Activated naive CD8-positive, alpha-beta T cell treated with anti-CD3 and anti-CD28 coated beads, Interleukin-2, amount 50 U/mL, for 24 hours (primary cell): ENCODE data around the gene ARRDC1.
"Not testable (repeated sequence)": the region's sequence is repeated elsewhere in the genome, so short reads cannot be mapped to it uniquely, and the experiment has no call there.

ENCODE experiments used
- ATAC-seq: fragments of 150-1000 bp; cut with Tn5 transposase; one replicate; pipeline ENCODE4 v1.10.0; 2021
- DNase-seq: peaks from one replicate; pipeline ENCODE4 v3.0.0; 2021
- H3K27ac Mint-ChIP-seq: one replicate; pipeline ENCODE4 v1.8.0; 2021; ENCODE audit warnings: mild to moderate bottlenecking, mixed read lengths
- H3K27me3 Mint-ChIP-seq: one replicate; pipeline ENCODE4 v1.8.0; 2021; ENCODE audit warnings: mixed read lengths
- H3K36me3 Mint-ChIP-seq: one replicate; pipeline ENCODE4 v1.8.0; 2021; ENCODE audit warnings: low read depth, mixed read lengths
- H3K4me1 Mint-ChIP-seq: one replicate; pipeline ENCODE4 v1.8.0; 2021; ENCODE audit warnings: mixed read lengths
- H3K4me3 Mint-ChIP-seq: one replicate; pipeline ENCODE4 v1.8.0; 2021; ENCODE audit warnings: mild to moderate bottlenecking, moderate library complexity, mixed read lengths
- H3K9me3 Mint-ChIP-seq: one replicate; pipeline ENCODE4 v1.8.0; 2021; ENCODE audit warnings: mixed read lengths

The ARRDC1 gene

DNA sequence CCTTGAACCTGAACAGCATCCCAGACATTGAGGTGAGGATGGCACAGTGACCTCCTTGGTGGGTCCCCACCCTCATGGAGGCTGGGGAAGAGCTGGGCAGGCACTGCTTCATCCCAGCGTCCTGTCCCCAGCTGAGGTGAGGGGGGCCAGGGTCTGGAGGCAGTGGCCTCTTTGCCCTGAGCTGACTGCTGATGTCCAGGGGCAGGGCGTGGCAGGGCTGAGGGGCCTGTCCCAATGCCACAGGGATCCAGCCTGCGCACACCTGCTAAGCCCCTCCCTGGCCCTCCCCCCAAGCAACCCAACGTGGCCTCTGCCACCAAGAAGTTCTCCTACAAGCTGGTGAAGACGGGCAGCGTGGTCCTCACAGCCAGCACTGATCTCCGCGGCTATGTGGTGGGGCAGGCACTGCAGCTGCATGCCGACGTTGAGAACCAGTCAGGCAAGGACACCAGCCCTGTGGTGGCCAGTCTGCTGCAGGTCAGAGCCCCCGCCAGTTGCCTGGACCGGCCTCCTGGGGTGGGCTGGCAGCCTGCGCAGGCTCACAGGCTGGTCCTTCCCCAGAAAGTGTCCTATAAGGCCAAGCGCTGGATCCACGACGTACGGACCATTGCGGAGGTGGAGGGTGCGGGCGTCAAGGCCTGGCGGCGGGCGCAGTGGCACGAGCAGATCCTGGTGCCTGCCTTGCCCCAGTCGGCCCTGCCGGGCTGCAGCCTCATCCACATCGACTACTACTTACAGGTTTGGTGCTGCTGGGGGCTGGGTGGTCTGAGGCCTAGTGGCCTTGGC is 8.4 kb downstream of the ARRDC1 start:
- H3K27ac Mint-ChIP-seq = no peak overlapping the region
- DNase-seq (no peak), ATAC-seq (no peak)
- no peaks in the 10 kb centered on the region for H3K9me3 Mint-ChIP-seq
- no peaks in the 10 kb centered on the region for H3K27me3 Mint-ChIP-seq
- H3K4me1 Mint-ChIP-seq = peaks cover 27% of the 10 kb centered on the region
- H3K36me3 Mint-ChIP-seq = peaks cover 8% of the 10 kb centered on the region
- no peak overlapping the region for H3K4me3 Mint-ChIP-seq

DNA sequence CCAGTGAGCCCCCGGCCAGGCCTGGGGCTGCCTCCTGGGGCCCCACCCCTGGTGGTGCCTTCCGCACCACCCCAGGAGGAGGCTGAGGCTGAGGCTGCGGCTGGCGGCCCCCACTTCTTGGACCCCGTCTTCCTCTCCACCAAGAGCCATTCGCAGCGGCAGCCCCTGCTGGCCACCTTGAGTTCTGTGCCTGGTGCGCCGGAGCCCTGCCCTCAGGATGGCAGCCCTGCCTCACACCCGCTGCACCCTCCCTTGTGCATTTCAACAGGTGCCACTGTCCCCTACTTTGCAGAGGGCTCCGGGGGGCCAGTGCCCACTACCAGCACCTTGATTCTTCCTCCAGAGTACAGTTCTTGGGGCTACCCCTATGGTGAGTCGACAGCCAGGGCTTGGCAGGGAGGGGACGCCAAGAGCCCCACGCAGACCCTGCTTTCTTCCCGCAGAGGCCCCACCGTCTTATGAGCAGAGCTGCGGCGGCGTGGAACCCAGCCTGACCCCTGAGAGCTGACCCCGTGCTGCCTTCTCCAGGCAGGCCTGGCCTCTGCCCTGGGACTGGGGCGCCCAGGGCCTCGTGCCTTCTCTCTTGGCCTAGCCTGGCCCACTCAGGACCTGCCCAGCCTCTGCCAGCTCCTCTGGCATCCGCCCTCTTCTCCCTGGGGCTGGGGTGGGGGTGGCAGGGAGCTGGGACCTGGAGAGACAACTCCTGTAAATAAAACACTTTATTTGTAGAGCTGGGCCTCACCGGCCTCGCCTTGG is 9.3 kb downstream of the ARRDC1 start:
- Mint-ChIP-seq H3K4me3 (no peak overlapping the region), H3K9me3 (no peaks in the 10 kb centered on the region), H3K4me1 (peaks cover 29% of the 10 kb centered on the region), H3K27me3 (no peaks in the 10 kb centered on the region), H3K36me3 (peaks cover 12% of the 10 kb centered on the region), H3K27ac (no peak overlapping the region)
- no peak for ATAC-seq
- DNase-seq = no peak

DNA sequence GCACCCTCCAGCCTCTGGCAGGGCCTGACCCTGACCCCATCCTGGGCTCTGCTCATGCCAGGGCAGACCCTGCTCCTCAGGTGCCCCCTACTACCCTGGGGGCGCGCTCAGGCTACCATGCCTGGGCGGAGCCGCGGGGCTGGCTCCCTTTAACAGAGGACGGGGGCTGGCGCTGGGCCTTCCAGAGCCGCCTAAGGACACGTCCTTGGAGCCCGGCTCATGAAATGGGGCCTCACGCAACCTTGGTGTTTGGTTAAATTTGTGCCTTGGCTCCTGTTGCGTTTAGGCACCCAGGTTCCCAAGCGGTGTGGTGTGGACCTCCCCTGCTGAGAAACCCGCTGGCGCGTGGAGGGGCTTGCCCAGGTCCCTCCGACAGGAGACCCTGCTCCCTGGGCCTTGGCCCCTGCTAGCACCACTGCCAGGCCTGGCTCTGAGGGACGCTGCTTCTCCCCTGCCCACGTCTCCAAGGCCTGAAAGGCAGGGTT is 9.9 kb downstream of the ARRDC1 start:
- DNase-seq = no peak
- Mint-ChIP-seq H3K36me3 (peaks cover 12% of the 10 kb centered on the region), H3K27me3 (no peaks in the 10 kb centered on the region), H3K27ac (no peak overlapping the region), H3K9me3 (no peaks in the 10 kb centered on the region), H3K4me3 (no peak overlapping the region), H3K4me1 (peaks cover 34% of the 10 kb centered on the region)
- no peak for ATAC-seq

DNA sequence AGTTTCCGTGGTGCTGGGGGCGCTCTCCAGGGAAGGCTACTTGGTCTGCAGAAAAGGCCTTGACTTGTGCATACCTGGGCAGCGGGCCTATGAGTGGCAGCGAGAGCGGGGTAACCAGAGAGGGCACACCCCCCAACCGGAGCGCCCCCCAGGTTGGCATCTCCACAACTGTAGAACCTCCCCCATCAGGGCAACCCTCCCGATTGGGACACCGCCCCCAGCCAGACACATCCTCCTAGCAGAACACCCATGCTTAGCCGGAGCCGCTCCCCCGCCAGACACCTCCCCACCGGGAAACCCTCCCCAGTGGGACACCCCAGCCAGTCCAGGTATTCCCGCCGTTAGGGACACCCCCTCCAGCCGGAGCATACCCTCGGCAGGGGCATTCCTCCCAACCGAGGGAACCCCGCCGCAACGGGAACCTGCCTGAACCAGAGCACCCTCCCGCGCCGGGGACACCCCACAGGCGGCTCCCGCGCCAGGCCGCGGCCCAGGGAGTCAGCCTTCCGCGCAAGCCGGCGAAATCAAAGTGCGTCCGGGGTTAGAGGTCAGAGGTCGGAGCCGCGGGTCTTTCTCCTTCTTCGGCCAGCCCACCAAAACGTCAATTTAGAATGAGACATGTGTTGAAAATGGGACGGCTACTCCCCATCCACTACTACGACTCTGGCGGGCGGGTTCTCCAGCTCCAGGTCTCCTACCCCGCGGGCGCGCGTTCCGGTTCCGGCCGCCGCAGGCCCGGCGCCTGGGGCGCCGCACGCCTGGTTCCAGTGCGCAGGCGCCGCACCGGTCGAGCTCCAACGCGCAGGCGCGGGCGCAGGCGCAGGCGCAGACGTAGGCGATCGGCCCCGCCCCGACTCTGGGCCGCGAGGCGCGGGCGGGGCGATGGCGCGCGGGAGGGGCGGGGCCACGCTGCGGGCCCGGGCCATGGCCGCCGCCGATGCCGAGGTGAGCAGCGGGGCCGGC is 12.9 kb downstream of the ARRDC1 start, which contains the start of gene EHMT1:
EHMT1 (plus strand) TSS at position 901 of the 963 bp plus-strand sequence; CDS start at position 925, 24 bp downstream.
- ATAC-seq (peak; percentile 74), DNase-seq (peak; percentile 94)
- Mint-ChIP-seq H3K27me3 (no peaks in the 10 kb centered on the region), H3K4me3 (peak within 1 kb of the TSS; percentile 88), H3K4me1 (peaks cover 44% of the 10 kb centered on the region), H3K27ac (peak within 1 kb of the TSS; percentile 91), H3K9me3 (no peaks in the 10 kb centered on the region), H3K36me3 (peaks cover 18% of the 10 kb centered on the region)

DNA sequence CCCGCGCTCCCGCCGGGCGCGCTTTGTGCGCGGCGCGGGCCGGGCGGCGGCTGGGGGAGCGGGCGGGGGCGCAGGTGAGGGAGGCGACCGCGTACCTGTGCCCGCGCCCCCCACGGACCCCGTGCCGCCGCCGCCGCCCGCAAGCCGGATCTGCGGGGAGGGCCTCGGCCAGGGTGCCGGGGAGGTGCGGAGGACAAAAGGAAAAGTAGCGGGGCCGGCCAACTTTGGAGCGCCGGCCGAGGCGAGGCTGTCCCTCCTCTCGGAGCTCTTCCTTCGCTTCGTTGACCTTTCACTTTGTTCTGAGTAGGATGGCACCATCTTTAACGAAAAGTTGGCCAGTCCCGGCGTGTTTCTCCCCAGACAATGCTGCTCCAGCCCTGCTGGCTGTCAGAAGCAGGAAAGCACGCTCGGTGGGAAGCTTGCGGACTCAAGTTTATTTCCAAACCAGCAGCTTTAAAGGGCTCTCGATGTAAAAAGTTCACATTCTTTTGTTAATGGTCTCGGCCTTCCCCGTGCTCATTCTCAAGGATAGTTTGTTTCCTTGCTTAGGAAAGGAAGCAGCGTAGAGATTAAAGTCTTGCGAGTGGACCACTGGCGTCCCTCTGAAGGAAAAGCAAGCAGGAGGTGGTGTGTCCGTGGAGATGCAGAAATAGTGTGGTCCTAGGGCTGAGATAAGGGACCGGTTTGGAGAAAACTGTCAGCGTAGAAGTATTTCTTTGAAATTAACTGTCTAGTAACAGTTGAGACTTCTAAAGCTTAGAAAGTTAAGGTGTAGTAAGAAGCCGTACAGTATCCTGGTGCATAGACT is 14.0 kb downstream of the ARRDC1 start:
- Mint-ChIP-seq H3K27me3 (no peaks in the 10 kb centered on the region), H3K4me3 (peak overlapping the region; percentile 88), H3K9me3 (no peaks in the 10 kb centered on the region), H3K4me1 (peaks cover 46% of the 10 kb centered on the region), H3K27ac (peak overlapping the region; percentile 90), H3K36me3 (peaks cover 21% of the 10 kb centered on the region)
- DNase-seq (peak; percentile 39), ATAC-seq (no peak)

DNA sequence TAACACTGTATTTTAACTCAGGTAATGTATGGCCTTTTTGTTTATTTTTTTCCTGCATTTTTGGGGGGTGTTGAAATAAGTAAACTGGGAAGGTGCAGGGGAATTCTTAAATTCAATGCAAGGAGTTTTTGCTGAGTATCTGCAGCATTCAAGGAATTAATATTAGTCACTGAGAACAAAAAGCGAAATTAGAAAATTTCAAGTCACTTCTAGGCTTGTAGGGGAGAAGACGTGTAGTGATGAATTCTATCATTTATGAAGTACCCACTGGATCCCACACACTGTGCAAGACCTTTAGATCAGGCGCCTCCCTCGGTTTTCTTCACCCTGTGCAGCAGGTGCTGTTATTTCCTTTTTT is 14.5 kb downstream of the ARRDC1 start:
- DNase-seq = no peak
- no peaks in the 10 kb centered on the region for H3K27me3 Mint-ChIP-seq
- H3K4me1 Mint-ChIP-seq = peaks cover 48% of the 10 kb centered on the region
- no peaks in the 10 kb centered on the region for H3K9me3 Mint-ChIP-seq
- no peak for ATAC-seq
- peak overlapping the region; percentile 88 for H3K4me3 Mint-ChIP-seq
- H3K27ac Mint-ChIP-seq = peak overlapping the region; percentile 90
- H3K36me3 Mint-ChIP-seq = peaks cover 17% of the 10 kb centered on the region

DNA sequence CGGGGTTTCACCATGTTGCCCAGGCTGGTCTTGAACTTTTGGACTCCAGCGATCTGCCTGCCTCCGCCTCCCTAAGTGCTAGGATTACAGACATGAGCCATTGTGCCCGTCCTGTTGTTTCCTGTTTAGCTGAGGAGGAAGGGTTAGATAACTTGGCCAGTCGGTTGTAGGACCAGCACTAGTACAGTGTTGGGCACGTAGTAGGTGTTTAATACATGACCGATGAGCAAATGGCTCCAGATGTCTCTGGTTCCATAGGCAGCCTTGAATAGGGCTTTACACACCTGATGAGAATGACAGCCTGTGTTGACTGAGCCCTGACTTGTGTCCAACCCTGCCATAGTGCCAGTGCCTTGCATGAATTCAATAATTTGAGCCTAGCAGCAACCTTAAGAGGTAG is 15.1 kb downstream of the ARRDC1 start:
- Mint-ChIP-seq H3K4me1 (peaks cover 54% of the 10 kb centered on the region), H3K36me3 (peaks cover 19% of the 10 kb centered on the region), H3K4me3 (peak overlapping the region; percentile 88), H3K27me3 (no peaks in the 10 kb centered on the region), H3K27ac (no peak overlapping the region), H3K9me3 (no peaks in the 10 kb centered on the region)
- ATAC-seq (no peak), DNase-seq (no peak)

DNA sequence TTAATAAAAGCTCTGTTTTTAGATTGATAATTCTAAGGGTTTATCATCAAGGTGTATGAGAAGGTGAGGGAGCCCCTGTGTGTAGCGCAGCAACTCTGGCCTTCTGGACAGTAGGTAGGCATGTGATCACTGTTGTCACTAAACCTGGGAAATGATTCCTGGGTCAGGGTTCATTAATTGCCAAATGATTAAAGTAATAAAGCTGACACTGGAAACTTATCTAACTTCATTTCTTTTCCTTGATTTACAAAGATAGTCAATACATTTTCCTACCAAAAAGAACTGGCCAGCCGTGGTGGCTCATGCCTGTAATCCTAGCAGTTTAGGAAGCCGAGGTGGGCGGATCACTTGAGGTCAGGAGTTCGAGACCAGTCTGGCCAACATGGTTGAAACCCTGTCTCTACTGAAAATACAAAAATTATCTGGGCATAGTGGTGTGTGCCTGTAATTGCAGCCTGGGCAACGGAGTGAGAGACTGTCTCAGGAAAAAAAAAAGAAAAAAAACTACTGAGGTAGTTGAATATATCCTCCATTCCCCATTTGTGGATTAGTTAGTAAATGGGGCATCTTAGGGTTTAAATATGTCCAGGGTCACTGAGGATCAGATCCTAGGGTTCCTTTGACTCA is 15.8 kb downstream of the ARRDC1 start:
- Mint-ChIP-seq H3K27ac (peak overlapping the region; percentile 22), H3K36me3 (peaks cover 19% of the 10 kb centered on the region), H3K4me3 (no peak overlapping the region), H3K9me3 (no peaks in the 10 kb centered on the region), H3K27me3 (no peaks in the 10 kb centered on the region), H3K4me1 (peaks cover 56% of the 10 kb centered on the region)
- ATAC-seq (no peak), DNase-seq (no peak)

DNA sequence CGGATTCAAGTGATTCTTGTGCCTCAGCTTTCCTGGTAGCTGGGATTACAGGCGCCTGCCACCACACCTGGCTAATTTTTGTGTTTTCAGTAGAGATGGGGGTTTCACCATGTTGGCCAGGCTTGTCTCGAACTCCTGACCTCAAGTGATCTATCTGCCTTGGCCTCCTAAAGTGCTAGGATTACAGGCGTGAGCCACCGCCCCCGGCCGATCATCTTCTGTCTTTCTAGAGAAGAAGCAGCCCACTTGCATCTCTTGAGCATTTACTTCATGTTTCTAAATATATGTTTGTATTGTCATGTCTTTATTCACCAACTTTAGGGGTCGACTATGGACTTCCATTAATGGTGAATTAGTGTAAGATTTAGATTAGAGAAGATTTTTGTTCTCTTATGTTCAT is 16.7 kb downstream of the ARRDC1 start:
- peaks cover 19% of the 10 kb centered on the region for H3K36me3 Mint-ChIP-seq
- H3K9me3 Mint-ChIP-seq, DNase-seq, H3K27me3 Mint-ChIP-seq, ATAC-seq: not testable (repeated sequence)
- H3K27ac Mint-ChIP-seq = peak overlapping the region; percentile 52
- H3K4me3 Mint-ChIP-seq = peak overlapping the region; percentile 32
- H3K4me1 Mint-ChIP-seq = peaks cover 54% of the 10 kb centered on the region

DNA sequence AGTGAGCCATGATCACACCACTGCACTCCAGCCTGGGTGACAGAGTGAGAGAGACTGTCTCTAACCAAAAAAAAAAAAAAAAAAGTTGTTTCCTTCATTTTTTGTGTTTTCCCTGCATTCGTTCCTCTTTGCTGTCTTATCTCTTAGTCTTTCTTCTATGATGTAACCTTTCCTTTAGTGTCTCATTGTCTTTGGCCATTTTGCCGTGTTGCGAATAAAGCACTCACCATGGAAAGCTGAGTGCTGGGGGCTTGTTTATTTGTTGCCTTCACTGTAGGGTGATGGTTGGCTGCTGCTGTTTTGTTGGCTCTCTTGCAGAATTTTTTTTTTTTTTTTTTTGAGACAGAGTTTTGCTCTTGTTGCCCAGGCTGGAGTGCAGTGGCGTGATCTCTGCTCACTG is 21.0 kb downstream of the ARRDC1 start:
- Mint-ChIP-seq H3K27ac (peak overlapping the region; percentile 3), H3K9me3 (no peaks in the 10 kb centered on the region), H3K4me3 (no peak overlapping the region), H3K36me3 (peaks cover 17% of the 10 kb centered on the region), H3K4me1 (peaks cover 65% of the 10 kb centered on the region), H3K27me3 (no peaks in the 10 kb centered on the region)
- DNase-seq = no peak
- no peak for ATAC-seq

DNA sequence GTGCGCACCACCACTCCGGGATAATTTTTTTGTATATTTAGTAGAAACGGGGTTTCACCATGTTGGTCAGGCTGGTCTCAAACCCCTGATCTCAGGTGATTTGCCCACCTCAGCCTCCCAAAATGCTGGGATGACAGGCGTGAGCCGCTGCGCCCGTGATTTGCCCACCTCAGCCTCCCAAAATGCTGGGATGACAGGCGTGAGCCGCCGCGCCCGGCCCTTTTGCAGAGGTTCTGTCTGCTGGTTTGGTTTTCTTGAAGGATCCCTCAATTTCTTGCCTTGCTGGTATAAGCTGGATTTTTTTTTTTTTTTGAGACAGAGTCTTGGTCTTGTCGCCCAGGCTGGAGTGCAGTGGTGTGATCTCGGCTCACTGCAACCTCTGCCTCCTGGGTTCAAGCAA is 21.9 kb downstream of the ARRDC1 start:
- peaks cover 17% of the 10 kb centered on the region for H3K36me3 Mint-ChIP-seq
- not testable (repeated sequence) for DNase-seq, H3K27me3 Mint-ChIP-seq, H3K4me3 Mint-ChIP-seq, H3K9me3 Mint-ChIP-seq, ATAC-seq, H3K27ac Mint-ChIP-seq
- H3K4me1 Mint-ChIP-seq = peaks cover 66% of the 10 kb centered on the region

DNA sequence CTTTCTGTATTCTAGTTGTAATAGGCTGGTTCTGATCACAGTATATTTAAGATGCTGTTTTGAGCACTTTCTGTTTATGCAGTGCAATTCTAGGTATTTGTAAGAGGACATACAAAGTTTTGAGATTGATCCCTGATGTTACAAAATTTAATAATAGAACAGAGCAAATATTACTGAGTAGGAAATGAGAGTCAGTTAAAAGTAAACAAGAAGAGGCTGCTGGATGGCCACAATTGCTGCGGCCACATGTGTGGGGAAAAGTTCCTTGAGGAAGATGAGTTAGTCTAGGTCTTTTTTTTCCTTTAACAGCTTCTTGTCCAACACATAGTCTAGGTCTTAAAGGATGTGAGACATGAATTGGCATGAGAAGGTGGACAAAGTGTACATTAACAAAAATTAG is 24.6 kb downstream of the ARRDC1 start:
- Mint-ChIP-seq H3K36me3 (peaks cover 17% of the 10 kb centered on the region), H3K27me3 (no peaks in the 10 kb centered on the region), H3K4me1 (peaks cover 63% of the 10 kb centered on the region), H3K4me3 (no peak overlapping the region), H3K9me3 (no peaks in the 10 kb centered on the region), H3K27ac (peak overlapping the region; percentile 7)
- DNase-seq (no peak), ATAC-seq (no peak)

DNA sequence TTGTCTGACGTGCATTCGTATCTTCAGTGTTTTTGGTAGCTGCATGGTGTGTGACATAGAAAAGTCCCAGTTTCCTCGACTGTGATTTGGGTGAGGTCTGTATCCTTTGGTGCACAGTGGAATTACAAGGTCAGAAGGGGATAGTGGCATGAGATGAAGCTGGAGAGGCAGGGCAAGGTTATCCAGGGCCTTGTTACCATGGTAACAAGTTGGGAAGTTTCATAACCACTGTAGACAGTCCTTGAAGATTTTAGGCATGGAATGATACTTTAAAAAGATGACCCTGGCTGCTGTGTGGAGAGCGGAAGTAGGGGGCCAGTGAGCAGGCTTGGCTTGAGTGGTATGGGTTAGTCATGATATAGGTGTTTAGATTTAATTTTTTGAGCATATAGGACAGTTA is 25.2 kb downstream of the ARRDC1 start:
- H3K36me3 Mint-ChIP-seq = peaks cover 15% of the 10 kb centered on the region
- ATAC-seq (no peak), DNase-seq (no peak)
- H3K27ac Mint-ChIP-seq = no peak overlapping the region
- peaks cover 58% of the 10 kb centered on the region for H3K4me1 Mint-ChIP-seq
- no peak overlapping the region for H3K4me3 Mint-ChIP-seq
- no peaks in the 10 kb centered on the region for H3K9me3 Mint-ChIP-seq
- H3K27me3 Mint-ChIP-seq = no peaks in the 10 kb centered on the region
